Sciatic nerve (tissue), 2 donors: ENCODE data around the gene UBL7. TPM values are rescaled to one million over a fixed set of nuclear protein-coding genes. Genes with fewer than 3 reads are reported as not detected.
A peak's percentile ranks its signal among the peaks of the same experiment; 100 is the strongest.
"Not testable (repeated sequence)": the region's sequence is repeated elsewhere in the genome, so short reads cannot be mapped to it uniquely, and the experiment has no call there.

ENCODE experiments used
- ATAC-seq: fragments of 200-7000 bp; cut with Tn5 transposase; one replicate; pipeline ENCODE4 v1.9.1; 2020; ENCODE audit warnings: mild to moderate bottlenecking, moderate library complexity
- DNase-seq: peaks from one replicate; pipeline ENCODE4 v3.0.0-alpha.2; 2020; ENCODE audit warnings: low spot score
- intact Hi-C: fragments of 100-400 bp; cut with DNase I; formaldehyde crosslinking; loops from one replicate; pipeline ENCODE4 v1.14.2; 2022
- total RNA-seq: library from RNA; stranded (reverse); fragmentation: NEBNext Ultra II Directional; extraction: Animal tissue kit (Norgen Biotek cat#: 25700); gene quantifications from one replicate; pipeline ENCODE4 v1.2.1, GENCODE V29; 2021
- donor health status: DM: no; HTN: no; CAD: no.
- donor health status: DM: no; HTN: no; CAD: no.

UBL7 gene, protein sequence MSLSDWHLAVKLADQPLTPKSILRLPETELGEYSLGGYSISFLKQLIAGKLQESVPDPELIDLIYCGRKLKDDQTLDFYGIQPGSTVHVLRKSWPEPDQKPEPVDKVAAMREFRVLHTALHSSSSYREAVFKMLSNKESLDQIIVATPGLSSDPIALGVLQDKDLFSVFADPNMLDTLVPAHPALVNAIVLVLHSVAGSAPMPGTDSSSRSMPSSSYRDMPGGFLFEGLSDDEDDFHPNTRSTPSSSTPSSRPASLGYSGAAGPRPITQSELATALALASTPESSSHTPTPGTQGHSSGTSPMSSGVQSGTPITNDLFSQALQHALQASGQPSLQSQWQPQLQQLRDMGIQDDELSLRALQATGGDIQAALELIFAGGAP
- total RNA-seq = 32.0 TPM

- ATAC-seq = peak; percentile 99
- intact Hi-C loops = no loop called here
- peak; percentile 97 for DNase-seq
Observed at GRCh38 chr15:74460871-74461846, at the start of gene UBL7. UBL7 (minus strand) TSS chr15:74461160; CDS start chr15:74458867, 2,293 bp downstream.

DNA sequence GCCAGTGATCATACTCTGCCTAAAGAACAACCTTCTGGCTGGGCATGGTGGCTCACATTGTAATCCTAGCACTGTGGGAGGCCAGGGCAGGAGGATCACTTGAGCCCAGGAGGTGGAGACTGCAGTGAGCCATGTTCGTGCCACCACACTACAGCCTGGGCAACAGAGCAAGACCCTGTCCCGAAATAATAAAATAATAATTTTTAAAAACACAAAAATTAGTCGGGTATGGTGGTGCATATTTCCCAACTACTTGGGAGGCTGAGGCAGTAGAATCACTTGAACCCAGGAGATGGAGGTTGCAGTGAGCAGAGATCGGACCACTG is 45.5 kb upstream of the UBL7 start:
- no peak for ATAC-seq
- intact Hi-C loops = no loop called here

GRCh38 chr15:74505837-74506514 is 45.0 kb upstream of the UBL7 start:
- intact Hi-C loops = no loop called here
- no peak for DNase-seq

More for the DNA sequence above, 45.5 kb upstream of the UBL7 start:
- DNase-seq = no peak

DNA sequence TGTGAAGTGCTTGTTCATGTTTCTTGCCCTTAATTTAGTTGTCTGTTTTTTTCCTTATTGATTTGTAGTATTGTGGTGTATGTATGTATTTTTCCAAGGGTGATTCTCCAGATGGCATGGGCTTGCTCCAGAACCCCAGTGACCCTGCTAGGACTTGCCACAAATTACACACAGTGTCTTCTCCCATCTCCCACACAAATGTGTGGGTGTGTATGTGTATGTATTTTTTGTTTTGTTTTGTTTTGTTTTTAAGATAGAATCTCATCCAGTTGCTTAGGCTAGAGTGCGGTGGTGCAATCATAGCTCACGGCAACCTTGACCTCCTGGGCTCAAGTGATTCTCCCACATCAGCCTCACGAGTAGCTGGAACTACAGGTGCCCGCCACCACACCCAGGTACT is 43.9 kb upstream of the UBL7 start:
- intact Hi-C loops = no loop called here
- no peak for ATAC-seq
- no peak for DNase-seq

More at GRCh38 chr15:74505837-74506514, 45.0 kb upstream of the UBL7 start:
- no peak for ATAC-seq

- ATAC-seq (no peak), DNase-seq (no peak)
- intact Hi-C loops = no loop called here
Observed at GRCh38 chr15:74504418-74504817, 43.5 kb upstream of the UBL7 start.

DNA sequence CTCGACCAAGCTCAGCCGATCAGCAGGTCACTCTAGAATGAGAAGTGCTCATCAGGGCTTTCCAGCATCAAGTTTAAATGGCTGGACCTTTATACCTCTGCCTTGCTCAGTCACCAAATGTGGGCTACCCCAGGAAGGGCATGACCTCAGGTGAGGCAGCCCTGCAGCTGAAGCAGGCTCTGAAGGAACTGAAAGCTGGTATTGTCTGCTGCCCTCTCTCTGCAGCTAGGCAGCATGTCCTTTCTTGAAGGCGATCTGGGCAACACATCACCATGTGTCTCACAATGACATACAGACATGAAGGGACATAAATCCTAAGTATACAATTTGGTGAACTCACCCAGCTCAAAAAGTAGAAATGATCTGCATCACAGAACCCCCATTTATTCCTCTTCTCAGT is 41.3 kb upstream of the UBL7 start:
- no peak for ATAC-seq
- intact Hi-C loops = no loop called here
- DNase-seq = no peak

GRCh38 chr15:74500401-74500800 is 39.4 kb upstream of the UBL7 start:
- DNase-seq = no peak
- ATAC-seq = no peak
- intact Hi-C loops = no loop called here

- ATAC-seq = no peak
- DNase-seq = no peak
- intact Hi-C loops = no loop called here
Observed at GRCh38 chr15:74499366-74499765, 38.4 kb upstream of the UBL7 start.

DNA sequence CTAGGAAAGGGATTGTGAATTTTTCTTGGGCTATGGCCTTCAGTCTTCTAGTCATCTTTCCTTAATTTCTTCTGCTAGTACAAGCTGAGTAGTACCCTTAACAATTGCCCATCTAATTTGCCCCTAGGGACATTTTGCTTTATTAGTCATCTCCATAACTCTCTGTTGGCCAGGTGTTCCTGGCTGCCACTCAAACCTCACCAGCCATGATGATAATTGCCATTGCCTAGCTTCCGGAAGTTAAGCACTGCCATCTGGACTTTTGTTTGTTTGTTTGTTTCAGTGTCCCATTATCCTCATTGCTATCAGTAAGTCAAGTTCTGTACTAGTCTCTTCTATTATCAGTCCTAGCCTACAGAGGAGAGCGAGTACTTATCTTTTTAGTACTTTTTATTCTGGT is 36.6 kb upstream of the UBL7 start:
- intact Hi-C loops = no loop called here
- no peak for DNase-seq
- no peak for ATAC-seq

DNA sequence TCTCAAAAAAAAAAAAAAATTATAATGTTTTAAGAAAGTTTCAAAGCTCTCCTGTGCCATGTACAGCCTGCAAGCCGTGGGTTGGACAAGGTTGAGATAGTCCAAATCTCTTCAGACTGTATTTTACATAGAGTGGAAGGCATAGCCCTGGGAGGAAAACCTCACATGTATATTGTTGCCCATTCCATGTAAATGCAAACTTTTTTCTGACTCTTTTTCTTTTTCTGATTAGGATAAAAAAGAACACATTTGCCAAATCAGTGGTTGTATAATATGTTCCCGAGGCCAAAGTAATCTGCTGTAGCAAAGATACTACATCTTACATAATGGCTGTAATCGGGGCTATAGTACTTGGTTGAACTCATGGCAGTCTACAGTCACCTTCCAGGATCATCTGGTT is 35.7 kb upstream of the UBL7 start:
- intact Hi-C loops = no loop called here
- DNase-seq (no peak), ATAC-seq (no peak)

- intact Hi-C loops = no loop called here
- DNase-seq (no peak), ATAC-seq (no peak)
Observed at GRCh38 chr15:74490339-74490689, 29.4 kb upstream of the UBL7 start.

DNA sequence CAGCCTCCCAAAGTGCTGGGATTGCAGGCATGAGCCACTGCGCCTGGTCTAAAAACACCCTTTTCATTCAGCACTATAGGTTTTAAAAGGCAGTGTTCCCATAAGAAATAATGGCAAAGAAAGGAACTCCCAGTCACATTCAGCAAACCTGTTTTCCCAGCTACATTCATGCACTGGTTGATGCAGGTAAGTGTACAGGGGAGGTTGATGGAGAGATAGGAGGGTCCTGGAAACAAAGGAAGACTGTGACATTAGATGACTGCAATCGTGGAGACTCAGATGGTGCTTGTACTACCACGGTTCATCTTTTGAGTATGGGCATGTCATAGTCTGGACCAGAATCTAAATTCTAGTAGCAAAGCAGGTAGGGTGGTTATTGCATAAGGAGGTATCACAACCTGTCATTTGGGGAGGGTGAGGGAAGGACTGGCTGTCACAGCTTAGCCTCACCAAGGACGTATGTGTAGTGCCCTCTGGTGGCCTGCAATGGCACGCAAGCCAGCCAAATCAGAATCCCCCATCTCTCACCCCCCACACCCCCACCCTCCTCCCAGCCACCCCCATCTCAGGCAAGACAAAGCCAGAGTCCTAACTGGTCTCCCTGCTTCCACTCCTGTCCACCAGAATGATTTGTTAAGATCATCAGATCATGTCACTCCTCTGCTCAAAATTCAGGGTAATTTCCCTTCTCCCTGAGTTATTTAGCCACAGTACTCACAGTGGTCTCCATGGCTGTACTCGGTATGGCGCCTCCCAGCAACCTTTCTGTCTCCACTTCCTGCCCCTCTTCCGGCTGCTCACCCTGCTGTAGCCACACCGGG is 28.8 kb upstream of the UBL7 start:
- DNase-seq (peak; percentile 63), ATAC-seq (peak; percentile 39)
- intact Hi-C loops = no loop called here

DNA sequence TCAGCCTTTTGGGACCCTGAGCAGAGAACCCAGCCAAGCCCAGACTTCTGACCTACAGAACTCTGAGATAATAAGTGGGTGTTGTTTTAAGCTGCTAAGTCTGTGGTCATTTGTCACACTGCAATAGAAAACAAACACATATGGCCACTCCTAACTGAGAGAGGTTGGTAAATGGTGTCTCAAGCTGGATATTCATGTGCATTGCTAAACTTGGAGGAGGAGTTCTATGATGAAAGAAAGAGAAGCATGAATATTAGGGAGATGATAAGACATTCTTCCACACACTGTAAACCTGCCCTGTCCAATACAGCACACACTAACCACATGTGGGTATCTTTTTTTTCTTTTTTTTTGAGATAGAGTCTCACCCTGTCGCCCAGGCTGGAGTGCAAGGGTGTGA is 27.8 kb upstream of the UBL7 start:
- intact Hi-C loops = no loop called here
- DNase-seq = no peak
- ATAC-seq = no peak

DNA sequence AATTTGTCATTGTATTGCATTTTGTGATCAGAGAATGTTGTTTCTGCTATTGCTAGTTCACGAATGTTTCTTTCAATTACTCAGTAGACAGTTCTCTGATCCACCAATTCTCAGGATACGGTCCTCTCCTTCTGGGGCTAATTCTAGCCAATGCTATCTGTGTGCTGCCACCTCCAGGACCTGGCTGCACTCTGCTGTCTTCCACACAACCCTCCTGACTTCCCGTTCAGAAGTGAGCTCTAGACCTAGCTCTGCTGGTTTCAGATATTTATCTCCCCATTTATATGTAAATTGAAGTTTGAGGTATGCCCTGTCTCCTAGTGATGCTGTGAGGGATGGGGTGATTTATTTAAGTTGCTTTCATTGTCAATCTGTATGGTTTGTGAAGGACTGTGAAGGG is 21.7 kb upstream of the UBL7 start:
- DNase-seq = no peak
- ATAC-seq = no peak
- intact Hi-C loops = no loop called here

GRCh38 chr15:74480364-74480763 is 19.4 kb upstream of the UBL7 start:
- intact Hi-C loops, DNase-seq, ATAC-seq: not testable (repeated sequence)

DNA sequence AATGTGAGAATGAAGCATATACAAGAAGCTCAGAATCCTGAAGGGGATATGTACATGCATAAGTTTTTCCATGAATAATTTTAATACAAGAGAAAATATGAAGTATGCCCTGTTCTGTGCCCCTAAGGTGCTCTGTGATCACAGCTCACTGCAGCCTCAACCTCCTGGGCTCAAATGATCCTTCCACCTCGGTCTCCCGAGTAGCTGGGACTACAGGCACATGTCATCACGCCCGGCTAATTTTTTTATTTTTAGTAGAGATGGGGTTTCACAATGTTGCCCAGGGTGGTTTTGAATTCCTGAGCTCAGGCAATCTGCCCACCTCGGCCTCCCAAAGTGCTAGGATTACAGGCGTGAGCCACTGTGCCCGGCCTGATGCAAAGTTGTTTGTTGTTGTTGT is 10.7 kb upstream of the UBL7 start:
- intact Hi-C loops, DNase-seq, ATAC-seq: not testable (repeated sequence)

DNA sequence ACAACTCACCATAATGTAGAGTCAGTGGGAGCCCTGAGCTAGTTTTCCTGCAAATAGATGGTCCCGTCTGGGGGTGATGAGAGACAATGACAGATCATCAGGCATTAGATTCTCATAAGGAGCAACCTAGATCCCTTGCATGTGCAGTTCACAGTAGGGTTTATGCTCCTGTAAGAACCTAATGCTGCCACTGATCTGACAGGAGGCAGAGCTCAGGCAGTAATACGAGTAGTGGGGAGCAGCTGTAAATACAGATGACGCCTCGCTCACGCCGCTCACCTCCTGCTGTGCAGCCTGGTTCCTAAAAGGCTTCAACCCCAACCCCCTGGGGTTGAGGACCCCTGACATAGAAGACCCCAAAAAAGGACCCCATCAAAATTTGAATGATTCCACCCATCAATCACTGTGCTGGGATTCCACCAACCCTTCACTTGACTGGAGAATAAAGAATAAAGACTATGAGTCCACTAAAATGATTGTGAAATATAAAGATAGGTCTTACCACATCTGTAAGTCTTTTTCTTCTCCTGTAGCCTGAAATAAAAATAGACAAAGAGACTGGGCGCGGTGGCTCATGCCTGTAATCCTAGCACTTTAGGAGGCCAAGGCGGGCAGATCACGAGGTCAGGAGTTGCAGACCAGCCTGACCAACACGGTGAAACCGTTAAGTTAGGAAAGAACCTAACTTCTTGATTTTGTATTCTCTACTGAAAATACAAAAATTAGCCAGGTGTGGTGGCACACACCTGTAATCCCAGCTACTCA is 9.9 kb upstream of the UBL7 start:
- intact Hi-C loops = no loop called here
- DNase-seq (no peak), ATAC-seq (no peak)

GRCh38 chr15:74468341-74469032 is 7.5 kb upstream of the UBL7 start:
- DNase-seq (no peak), ATAC-seq (no peak)
- intact Hi-C loops = no loop called here
